GM12878 (cell line): ENCODE measurements around the gene C1S.

Source experiments
- CREB1 ChIP-seq: IDR thresholded peaks from 2 replicates; pipeline ENCODE4 v1.6.1; 2012; ENCODE audit warnings: low read depth, mild to moderate bottlenecking, inconsistent platforms
- DPF2 ChIP-seq: fragments of 450-650 bp; IDR thresholded peaks from 2 replicates; pipeline ENCODE4 v1.6.1; 2017; ENCODE audit warnings: mild to moderate bottlenecking
- NFYB ChIP-seq: IDR thresholded peaks from 2 replicates; pipeline ENCODE4 v1.6.1; 2011; ENCODE audit warnings: low read depth, mild to moderate bottlenecking, low read length, improper control_type of control experiment, moderate library complexity; ENCODE audit not compliant: insufficient read depth
- POLR2AphosphoS5 ChIP-seq: IDR thresholded peaks from 2 replicates; pipeline ENCODE4 v1.6.1; 2011; ENCODE audit warnings: mild to moderate bottlenecking, low read length, inconsistent platforms
- TF ChIP-seq, protein P1 (sequence below), 3 experiments: IDR thresholded peaks in 2 of 3; conservative IDR thresholded peaks in 1 of 3; 2 replicates each; pipeline ENCODE4 v1.5.1; 2011; ENCODE audit warnings: low read depth in 3 of 3, low read length in 3 of 3, mild to moderate bottlenecking in 3 of 3, control low read depth in 2 of 3, moderate library complexity in 2 of 3, inconsistent platforms in 1 of 3, mixed read lengths in 1 of 3; ENCODE audit not compliant: control insufficient read depth in 2 of 3, insufficient read depth in 1 of 3; ENCODE audit errors: extremely low read depth in 1 of 3

DNA sequence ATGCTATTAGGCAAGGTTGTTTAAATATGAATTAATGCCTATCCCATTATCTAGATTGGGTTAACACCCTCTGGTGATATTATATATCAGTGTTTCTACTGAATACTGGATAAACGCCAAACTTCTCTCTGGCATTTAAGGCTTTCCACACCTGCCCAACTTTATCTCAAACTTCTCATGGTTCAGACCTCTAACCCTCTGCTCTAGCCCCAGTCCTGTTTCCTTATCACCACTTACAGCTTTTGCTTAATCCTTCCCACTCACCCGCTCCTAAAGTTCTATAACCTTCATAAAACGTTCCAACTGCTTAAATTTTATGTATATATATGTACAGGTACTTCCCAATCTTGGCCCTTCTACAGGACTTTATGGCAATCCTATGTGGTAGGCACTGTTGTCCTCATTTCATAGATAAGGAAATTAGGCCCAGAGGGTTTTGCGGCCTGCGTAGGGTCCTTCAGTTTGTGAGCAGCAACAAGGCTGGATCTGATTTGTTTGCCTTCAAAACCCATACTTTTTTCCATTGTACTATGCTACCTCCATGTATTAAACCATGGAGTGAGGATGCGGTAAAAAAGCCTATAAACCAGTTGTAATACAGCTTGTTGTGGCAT lies 43.5 kb upstream of the C1S start:
- TF ChIP-seq NFYB (no peak), POLR2AphosphoS5 (no peak), CREB1 (no peak), DPF2 (no peak)
- TF ChIP-seq, protein P1, sequence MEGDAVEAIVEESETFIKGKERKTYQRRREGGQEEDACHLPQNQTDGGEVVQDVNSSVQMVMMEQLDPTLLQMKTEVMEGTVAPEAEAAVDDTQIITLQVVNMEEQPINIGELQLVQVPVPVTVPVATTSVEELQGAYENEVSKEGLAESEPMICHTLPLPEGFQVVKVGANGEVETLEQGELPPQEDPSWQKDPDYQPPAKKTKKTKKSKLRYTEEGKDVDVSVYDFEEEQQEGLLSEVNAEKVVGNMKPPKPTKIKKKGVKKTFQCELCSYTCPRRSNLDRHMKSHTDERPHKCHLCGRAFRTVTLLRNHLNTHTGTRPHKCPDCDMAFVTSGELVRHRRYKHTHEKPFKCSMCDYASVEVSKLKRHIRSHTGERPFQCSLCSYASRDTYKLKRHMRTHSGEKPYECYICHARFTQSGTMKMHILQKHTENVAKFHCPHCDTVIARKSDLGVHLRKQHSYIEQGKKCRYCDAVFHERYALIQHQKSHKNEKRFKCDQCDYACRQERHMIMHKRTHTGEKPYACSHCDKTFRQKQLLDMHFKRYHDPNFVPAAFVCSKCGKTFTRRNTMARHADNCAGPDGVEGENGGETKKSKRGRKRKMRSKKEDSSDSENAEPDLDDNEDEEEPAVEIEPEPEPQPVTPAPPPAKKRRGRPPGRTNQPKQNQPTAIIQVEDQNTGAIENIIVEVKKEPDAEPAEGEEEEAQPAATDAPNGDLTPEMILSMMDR (IDR thresholded peaks at IDR 0.05 in 2 of 3, conservative IDR thresholded peaks at IDR 0.05 in 1 of 3; ENCODE audit: control insufficient read depth in 2 of 3, extremely low read depth in 1 of 3, insufficient read depth in 1 of 3, low read depth in 3 of 3, low read length in 3 of 3): no peak
